DOHH2 (cell line): Measurements from ENCODE around the gene ADAMTSL1.

Experiments used
- H3F3A ChIP-seq: fragments of 200-600 bp; sonication (generic), shearing (Covaris generic); 2 replicates; pipeline ENCODE4 v1.6.0; 2016; ENCODE audit warnings: antibody characterized with exemption, mild to moderate bottlenecking; ENCODE audit not compliant: control insufficient read depth, insufficient read depth
- H3K27ac ChIP-seq: fragments of 200-600 bp; sonication (generic); 2 replicates; pipeline ENCODE4 v1.5.1; 2014; ENCODE audit warnings: low read depth, mild to moderate bottlenecking, low read length, moderate library complexity
- H3K27me3 ChIP-seq: fragments of 200-600 bp; sonication (generic); 2 replicates; pipeline ENCODE4 v1.6.1; 2014; ENCODE audit warnings: mild to moderate bottlenecking, low read length, mixed read lengths; ENCODE audit not compliant: control insufficient read depth
- H3K36me3 ChIP-seq: fragments of 200-600 bp; sonication (generic); 2 replicates; pipeline ENCODE4 v1.6.1; 2014; ENCODE audit warnings: mild to moderate bottlenecking, low read length, moderate library complexity, mixed read lengths; ENCODE audit not compliant: control insufficient read depth
- H3K4me1 ChIP-seq: fragments of 200-600 bp; sonication (generic); 2 replicates; pipeline ENCODE4 v1.6.1; 2014; ENCODE audit warnings: mild to moderate bottlenecking, low read length, mixed read lengths; ENCODE audit not compliant: control insufficient read depth
- H3K4me2 ChIP-seq: fragments of 200-600 bp; sonication (generic); 2 replicates; pipeline ENCODE4 v1.6.0; 2014; ENCODE audit warnings: mild to moderate bottlenecking, low read length, moderate library complexity
- H3K4me3 ChIP-seq: fragments of 200-600 bp; sonication (generic); 2 replicates; pipeline ENCODE4 v1.5.1; 2014; ENCODE audit warnings: mild to moderate bottlenecking, low read length, mixed read lengths
- H3K79me2 ChIP-seq: fragments of 200-600 bp; sonication (generic); 2 replicates; pipeline ENCODE4 v1.6.1; 2014; ENCODE audit warnings: mild to moderate bottlenecking, low read length, mixed read lengths; ENCODE audit not compliant: control insufficient read depth
- H3K9me2 ChIP-seq: fragments of 200-600 bp; sonication (generic); replicated peaks from 2 replicates; pipeline ENCODE4 v1.6.1; 2014; ENCODE audit warnings: mild to moderate bottlenecking, low read length, mixed read lengths; ENCODE audit not compliant: control insufficient read depth
- H3K9me3 ChIP-seq: fragments of 200-600 bp; sonication (generic); 2 replicates; pipeline ENCODE4 v1.6.1; 2014; ENCODE audit warnings: antibody characterized with exemption, low read length, mixed read lengths; ENCODE audit not compliant: control insufficient read depth, insufficient read depth
- H4K20me1 ChIP-seq: fragments of 200-600 bp; sonication (generic); 2 replicates; pipeline ENCODE4 v1.6.0; 2014; ENCODE audit warnings: low read depth, mild to moderate bottlenecking, antibody characterized with exemption, low read length, moderate library complexity; ENCODE audit not compliant: control insufficient read depth, insufficient read depth
- EZH2phosphoT487 ChIP-seq: fragments of 200-600 bp; sonication (generic); IDR thresholded peaks from 2 replicates; pipeline ENCODE4 v1.6.1; 2017; ENCODE audit warnings: borderline replicate concordance, mild to moderate bottlenecking, antibody characterized with exemption, low read length, moderate library complexity, mixed read lengths
- TF ChIP-seq, protein P1 (sequence below): fragments of 200-600 bp; sonication (generic); IDR thresholded peaks from one replicate; pipeline ENCODE4 v1.5.1; 2014; ENCODE audit warnings: antibody characterized with exemption, mild to moderate bottlenecking, low read depth, low read length; ENCODE audit not compliant: poor library complexity, severe bottlenecking

Gene ADAMTSL1

DNA sequence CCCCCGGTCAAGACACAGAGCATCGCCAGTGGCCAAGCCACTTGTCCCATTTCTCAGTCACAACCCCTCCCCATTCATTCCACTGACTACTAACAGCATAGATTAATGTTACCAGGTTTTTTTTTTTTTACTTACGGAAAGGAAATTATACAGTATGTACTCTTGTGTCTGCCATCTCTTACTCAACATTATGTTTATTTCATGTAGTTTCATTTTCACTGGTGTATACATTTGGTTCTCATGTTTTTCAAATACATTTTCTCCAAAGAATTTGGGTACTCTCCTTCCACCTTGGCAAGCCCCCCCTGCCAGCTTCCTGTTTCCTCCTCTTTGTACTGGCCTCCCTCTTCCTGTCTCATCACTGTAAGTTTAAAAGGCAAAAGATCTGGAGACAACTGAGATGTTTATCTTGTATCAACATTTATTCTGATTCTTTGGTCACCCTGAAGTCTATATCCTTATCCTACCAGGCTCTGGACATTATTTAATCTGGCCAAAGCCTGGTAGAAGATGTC is 351.8 kb downstream of the ADAMTSL1 start:
- H3K79me2 ChIP-seq: no peaks in the 10 kb centered on the region
- no peak overlapping the region for H3K4me3 ChIP-seq
- no peaks in the 10 kb centered on the region for H3F3A ChIP-seq
- no peaks in the 10 kb centered on the region for H3K4me1 ChIP-seq
- no peaks in the 10 kb centered on the region for H3K9me3 ChIP-seq
- no peaks in the 10 kb centered on the region for H4K20me1 ChIP-seq
- no peaks in the 10 kb centered on the region for H3K27me3 ChIP-seq
- H3K4me2 ChIP-seq: no peak overlapping the region
- H3K9me2 ChIP-seq: no peaks in the 10 kb centered on the region
- H3K36me3 ChIP-seq: no peaks in the 10 kb centered on the region
- TF ChIP-seq EZH2phosphoT487: no peak
- TF ChIP-seq, protein P1, sequence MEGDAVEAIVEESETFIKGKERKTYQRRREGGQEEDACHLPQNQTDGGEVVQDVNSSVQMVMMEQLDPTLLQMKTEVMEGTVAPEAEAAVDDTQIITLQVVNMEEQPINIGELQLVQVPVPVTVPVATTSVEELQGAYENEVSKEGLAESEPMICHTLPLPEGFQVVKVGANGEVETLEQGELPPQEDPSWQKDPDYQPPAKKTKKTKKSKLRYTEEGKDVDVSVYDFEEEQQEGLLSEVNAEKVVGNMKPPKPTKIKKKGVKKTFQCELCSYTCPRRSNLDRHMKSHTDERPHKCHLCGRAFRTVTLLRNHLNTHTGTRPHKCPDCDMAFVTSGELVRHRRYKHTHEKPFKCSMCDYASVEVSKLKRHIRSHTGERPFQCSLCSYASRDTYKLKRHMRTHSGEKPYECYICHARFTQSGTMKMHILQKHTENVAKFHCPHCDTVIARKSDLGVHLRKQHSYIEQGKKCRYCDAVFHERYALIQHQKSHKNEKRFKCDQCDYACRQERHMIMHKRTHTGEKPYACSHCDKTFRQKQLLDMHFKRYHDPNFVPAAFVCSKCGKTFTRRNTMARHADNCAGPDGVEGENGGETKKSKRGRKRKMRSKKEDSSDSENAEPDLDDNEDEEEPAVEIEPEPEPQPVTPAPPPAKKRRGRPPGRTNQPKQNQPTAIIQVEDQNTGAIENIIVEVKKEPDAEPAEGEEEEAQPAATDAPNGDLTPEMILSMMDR: no peak
- H3K27ac ChIP-seq: no peak overlapping the region

DNA sequence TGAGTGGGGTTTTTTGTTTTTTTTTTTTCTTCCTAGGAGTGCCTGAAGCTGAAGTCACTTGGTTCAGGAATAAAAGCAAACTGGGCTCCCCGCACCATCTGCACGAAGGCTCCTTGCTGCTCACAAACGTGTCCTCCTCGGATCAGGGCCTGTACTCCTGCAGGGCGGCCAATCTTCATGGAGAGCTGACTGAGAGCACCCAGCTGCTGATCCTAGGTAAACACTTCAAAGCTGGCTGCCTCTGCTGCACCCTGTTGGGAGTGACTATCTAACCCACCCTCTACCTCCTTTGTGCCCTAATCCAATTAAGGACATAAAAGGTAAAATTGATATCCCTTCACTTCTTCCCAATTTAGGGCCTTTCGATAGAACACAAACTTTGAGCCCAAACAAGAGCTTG is 352.3 kb downstream of the ADAMTSL1 start:
- no peak overlapping the region for H3K4me2 ChIP-seq
- no peak overlapping the region for H3K27ac ChIP-seq
- no peaks in the 10 kb centered on the region for H3K9me2 ChIP-seq
- H3K36me3 ChIP-seq: no peaks in the 10 kb centered on the region
- no peaks in the 10 kb centered on the region for H4K20me1 ChIP-seq
- no peak overlapping the region for H3K4me3 ChIP-seq
- no peaks in the 10 kb centered on the region for H3K9me3 ChIP-seq
- no peaks in the 10 kb centered on the region for H3F3A ChIP-seq
- TF ChIP-seq EZH2phosphoT487: no peak
- TF ChIP-seq, protein P1: no peak
- no peaks in the 10 kb centered on the region for H3K27me3 ChIP-seq
- H3K4me1 ChIP-seq: no peaks in the 10 kb centered on the region
- H3K79me2 ChIP-seq: no peaks in the 10 kb centered on the region

DNA sequence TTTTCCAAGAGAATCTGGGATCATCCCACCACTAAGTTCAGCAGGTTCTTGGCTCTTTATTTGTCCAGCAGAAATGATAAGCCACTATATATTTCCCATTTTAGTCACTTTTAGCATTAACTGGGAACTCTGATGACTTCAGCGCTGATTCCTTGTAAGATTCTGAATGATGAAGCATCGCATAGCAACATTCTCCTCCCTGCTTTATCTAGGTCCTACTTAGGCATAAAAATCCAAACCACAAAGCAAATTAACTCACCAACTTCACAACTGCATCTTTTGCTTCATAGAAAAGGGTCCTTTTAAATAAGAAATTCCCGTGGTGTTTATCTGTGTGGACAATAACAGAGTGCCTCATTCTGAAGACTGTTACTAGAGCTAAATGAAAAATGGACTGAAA is 355.1 kb downstream of the ADAMTSL1 start:
- H3F3A ChIP-seq: no peaks in the 10 kb centered on the region
- no peaks in the 10 kb centered on the region for H3K27me3 ChIP-seq
- H3K36me3 ChIP-seq: no peaks in the 10 kb centered on the region
- H3K4me3 ChIP-seq: no peak overlapping the region
- H3K4me2 ChIP-seq: no peak overlapping the region
- no peaks in the 10 kb centered on the region for H4K20me1 ChIP-seq
- no peaks in the 10 kb centered on the region for H3K9me3 ChIP-seq
- H3K27ac ChIP-seq: no peak overlapping the region
- no peaks in the 10 kb centered on the region for H3K9me2 ChIP-seq
- H3K4me1 ChIP-seq: no peaks in the 10 kb centered on the region
- H3K79me2 ChIP-seq: no peaks in the 10 kb centered on the region
- no peak for TF ChIP-seq EZH2phosphoT487
- TF ChIP-seq, protein P1: no peak

DNA sequence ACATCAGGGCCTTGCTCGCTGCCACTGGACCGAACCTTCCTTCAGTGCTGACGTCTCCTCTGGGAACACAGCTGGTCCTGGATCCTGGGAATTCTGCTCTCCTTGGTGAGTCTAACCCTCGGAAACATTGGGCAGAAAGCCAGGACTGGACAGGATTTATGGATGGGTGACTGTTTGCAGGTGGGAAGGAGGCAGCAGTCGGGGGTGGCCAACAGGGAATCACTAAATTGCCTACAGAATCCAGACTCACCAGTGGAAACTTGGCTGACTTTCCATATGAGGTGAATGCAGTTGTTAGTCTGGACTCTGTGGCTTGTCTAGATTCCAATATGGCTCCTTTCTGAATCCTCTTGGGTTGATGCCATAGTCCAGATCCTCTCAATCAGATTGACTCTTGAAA is 355.9 kb downstream of the ADAMTSL1 start:
- no peaks in the 10 kb centered on the region for H3K9me2 ChIP-seq
- H3F3A ChIP-seq: no peaks in the 10 kb centered on the region
- no peaks in the 10 kb centered on the region for H4K20me1 ChIP-seq
- no peaks in the 10 kb centered on the region for H3K36me3 ChIP-seq
- H3K4me3 ChIP-seq: no peak overlapping the region
- H3K9me3 ChIP-seq: no peaks in the 10 kb centered on the region
- no peak overlapping the region for H3K27ac ChIP-seq
- no peaks in the 10 kb centered on the region; the same call in 1 of the 2 replicates for H3K27me3 ChIP-seq
- TF ChIP-seq, protein P1: no peak
- no peak for TF ChIP-seq EZH2phosphoT487
- H3K79me2 ChIP-seq: no peaks in the 10 kb centered on the region
- H3K4me2 ChIP-seq: no peak overlapping the region
- no peaks in the 10 kb centered on the region for H3K4me1 ChIP-seq
